Left colon (tissue), 2 donors: ENCODE data around the gene GRHPR. TPM values are rescaled to one million over a fixed set of nuclear protein-coding genes. Genes with fewer than 3 reads are reported as not detected.
A peak's percentile ranks its signal among the peaks of the same experiment; 100 is the strongest.
"Not testable (repeated sequence)": the region's sequence is repeated elsewhere in the genome, so short reads cannot be mapped to it uniquely, and the experiment has no call there.

Source experiments
- ATAC-seq: fragments of 200-7000 bp; cut with Tn5 transposase; one replicate; pipeline ENCODE4 v1.9.1; 2020; ENCODE audit warnings: mild to moderate bottlenecking, moderate library complexity
- DNase-seq, 2 donors: peaks; one replicate each; pipeline ENCODE4 v3.0.0-alpha.2; 2020
- intact Hi-C, 2 donors: fragments of 100-400 bp; cut with DNase I in 1 of 2; cut with micrococcal nuclease in 1 of 2; formaldehyde crosslinking; loops; one replicate each; pipeline versions ENCODE4 v1.11.2 to v1.14.0; 2022; cut with DNase I, micrococcal nuclease
- total RNA-seq, 2 donors: library from RNA; stranded (reverse); fragmentation: NEBNext Ultra II Directional; extraction: Animal tissue kit (Norgen Biotek cat#: 25700); gene quantifications; one replicate each; pipeline ENCODE4 v1.2.1, GENCODE V29; 2021
- donor health status: DM: no; HTN: no; CAD: no.
- donor health status: DM: yes; HTN: yes; CAD: no.

GRHPR gene
- total RNA-seq, 2 donors from 2014 or later, result 70.4 to 78.4 TPM

- ATAC-seq (no peak), DNase-seq (no peak)
- intact Hi-C loops, result no loop called here
Observed at GRCh38 chr9:37395229-37395628, 27.3 kb upstream of the GRHPR start.

DNA sequence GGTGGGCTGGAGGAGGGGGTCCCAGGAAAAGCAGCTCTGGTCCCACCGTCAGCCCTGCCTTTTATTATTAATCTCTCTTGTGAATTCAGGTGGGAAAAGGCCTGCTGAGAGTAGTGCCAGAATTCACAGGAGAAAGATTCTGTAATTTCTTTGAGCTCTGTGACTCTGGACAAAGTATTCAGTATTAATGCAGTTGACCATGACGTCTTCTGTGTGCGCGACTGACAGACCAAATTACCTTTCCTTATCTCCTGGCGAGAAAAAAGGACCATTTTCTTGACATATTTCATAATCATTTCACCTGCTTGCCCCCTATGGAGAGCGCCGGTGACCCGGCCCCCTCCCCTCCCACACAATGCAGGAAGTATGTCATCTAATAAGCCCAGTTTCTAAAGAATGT lies 26.8 kb upstream of the GRHPR start:
- intact Hi-C loops, result no loop called here

DNA sequence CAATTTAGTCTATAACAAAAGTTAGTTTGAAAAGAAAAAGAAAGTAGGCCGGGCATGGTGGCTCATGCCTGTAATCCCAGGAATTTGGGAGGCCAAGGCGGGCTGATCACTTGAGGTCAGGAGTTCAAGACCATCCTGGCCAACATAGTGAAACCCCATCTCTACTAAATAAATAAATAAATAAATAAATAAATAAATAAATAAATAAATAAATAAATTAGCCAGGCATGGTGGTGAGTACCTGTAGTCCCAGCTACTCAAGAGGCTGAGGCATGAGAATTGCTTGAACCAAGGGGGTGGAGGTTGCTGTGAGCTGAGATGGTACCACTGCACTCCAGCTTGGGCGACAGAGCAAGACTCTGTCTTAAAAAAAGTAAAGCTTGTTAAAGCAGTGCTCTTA lies 24.5 kb upstream of the GRHPR start:
- ATAC-seq, DNase-seq, intact Hi-C loops: not testable (repeated sequence)

More for the DNA sequence above, 26.8 kb upstream of the GRHPR start:
- no peak for DNase-seq
- no peak for ATAC-seq

DNA sequence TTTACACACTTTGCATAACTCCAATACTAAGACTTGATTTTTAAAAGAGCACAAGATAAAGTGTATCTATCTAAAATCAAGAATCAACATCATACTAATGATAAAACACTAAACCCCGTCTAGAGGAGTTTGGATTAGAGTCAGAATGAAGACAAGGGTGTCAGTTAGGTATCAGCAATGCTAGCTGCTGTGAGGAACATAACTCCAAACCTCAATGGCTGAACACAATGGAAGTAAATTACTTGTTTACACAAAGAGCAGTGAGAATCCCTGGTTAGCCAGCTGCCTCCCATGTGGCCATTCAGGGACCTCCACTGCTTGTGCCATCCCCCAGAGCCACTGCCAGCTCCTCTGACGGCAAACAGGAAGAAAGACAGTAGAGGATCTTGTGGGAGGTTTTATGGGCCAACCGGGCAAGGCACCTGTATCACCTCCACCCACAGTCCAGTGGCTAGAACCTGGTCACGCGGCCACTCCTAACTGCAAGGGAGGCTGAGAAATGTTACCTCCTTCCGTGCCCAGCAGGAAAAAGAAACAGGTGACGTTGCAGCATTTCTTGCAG lies 24.0 kb upstream of the GRHPR start:
- intact Hi-C loops, result no loop called here
- no peak for DNase-seq
- no peak for ATAC-seq

GRCh38 chr9:37399336-37399735 lies 23.2 kb upstream of the GRHPR start:
- ATAC-seq (no peak), DNase-seq (no peak)
- intact Hi-C loops, result no loop called here

- intact Hi-C loops, result no loop called here
- no peak for ATAC-seq
- no peak for DNase-seq
Observed at GRCh38 chr9:37404590-37404989, 17.9 kb upstream of the GRHPR start.

DNA sequence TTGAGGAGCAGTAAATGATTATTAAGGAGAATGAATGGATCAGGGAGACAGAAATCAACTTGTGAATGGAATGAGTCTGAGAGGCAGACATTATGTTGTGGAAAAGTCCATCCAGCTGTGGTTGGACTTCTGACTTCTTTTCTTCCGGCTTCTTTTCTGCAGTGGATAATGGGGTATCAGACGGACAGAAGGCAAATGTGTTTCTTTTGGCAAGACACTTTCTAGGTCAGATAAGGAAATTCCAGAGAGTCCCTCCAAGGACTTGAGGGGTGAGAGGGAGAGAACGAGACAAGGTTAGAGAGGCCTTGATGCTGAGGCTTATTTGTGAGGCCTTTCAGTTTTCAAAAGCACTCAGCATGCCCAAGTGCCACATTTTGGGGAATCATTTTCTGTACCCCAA lies 17.1 kb upstream of the GRHPR start:
- DNase-seq (no peak), ATAC-seq (no peak)
- intact Hi-C loops, result no loop called here

DNA sequence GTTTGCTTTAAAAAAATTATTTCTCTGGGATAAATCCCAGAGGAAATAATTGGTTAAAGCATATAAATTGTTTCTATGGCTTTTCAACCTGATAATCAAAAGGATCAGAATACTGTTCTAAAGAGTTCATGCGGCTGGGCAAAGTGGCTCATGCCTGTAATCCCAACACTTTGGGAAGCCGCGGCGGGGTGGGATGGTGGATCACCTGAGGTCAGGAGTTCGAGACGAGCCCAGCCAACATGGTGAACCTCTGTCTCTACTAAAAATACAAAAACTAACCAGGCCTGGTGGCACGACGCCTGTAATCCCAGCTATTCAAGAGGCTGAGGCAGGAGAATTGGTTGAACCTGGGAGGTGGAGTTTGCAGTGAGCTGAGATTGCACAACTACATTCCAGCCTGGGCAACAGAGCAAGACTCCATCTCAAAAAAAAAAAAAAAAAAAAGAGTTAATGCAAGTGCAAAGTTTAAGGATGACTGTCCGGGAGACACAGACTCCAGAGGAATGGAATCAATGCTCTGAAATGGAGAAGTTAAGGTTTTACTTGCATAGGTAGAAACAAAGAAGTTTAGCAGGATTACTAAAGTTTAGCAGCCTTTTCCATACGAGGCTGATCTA lies 16.6 kb upstream of the GRHPR start:
- intact Hi-C loops, result no loop called here
- DNase-seq (no peak), ATAC-seq (no peak)

- DNase-seq (no peak), ATAC-seq (no peak)
- intact Hi-C loops, result no loop called here
Observed at GRCh38 chr9:37406603-37407401, 15.7 kb upstream of the GRHPR start.

DNA sequence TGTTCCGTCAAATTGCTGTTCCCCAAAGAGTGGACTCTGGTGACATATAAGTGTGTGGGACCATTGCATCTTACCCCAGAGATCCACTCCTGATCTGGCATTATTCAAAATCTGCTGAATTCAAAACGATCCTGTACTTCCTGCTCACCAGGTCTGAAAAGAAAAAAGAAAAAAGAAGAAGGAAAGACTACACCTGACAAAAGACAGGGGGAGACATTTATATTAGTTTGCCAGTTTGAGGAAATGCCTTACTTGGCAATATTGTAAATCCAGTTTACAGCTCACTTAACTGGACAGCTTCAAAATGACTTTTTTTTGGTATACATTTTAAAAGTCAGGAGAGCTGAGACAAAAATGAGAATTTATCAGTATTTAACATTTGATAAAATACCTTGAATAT lies 15.0 kb upstream of the GRHPR start:
- DNase-seq (no peak), ATAC-seq (peak; percentile 53)
- intact Hi-C loops, result no loop called here

DNA sequence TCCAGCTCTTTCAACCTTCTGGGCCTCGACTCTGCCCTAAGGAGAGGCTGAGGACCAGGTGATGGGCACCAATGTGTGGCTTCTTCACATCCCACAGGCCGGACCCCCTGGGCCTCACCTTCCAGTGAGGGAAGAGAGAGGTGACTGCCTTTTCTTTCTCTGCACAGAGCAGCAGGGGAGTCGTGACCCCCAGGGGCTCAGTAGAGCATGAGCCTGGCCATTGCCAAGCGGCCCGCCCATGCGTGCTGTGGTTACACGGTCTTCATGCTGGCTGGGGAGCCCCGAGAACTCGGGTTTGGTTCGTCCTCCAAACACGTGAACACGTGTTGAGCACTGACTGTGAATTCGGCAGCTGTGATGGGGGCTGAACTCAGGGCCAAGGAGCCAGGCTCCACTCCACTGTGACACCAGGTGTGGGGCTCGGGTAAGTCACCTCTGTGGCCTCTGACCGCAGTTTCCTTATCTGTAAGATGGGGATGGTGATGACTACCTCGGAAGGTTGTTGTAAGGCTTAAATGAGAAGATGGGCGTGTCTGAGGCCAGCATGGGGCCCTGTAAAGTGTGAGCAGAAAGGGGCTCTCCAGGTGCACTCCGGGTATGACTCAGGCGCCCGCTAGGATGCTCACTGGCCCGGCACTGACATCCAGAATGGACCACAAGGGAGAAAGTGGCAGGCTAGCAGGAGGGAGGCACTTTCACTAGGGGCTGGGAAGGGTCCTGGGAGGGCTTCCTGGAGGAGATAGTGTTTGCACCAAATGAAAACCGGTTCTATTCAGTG lies 13.4 kb upstream of the GRHPR start:
- ATAC-seq, result peak; percentile 32
- peak; percentile 47 to 49 for DNase-seq
- intact Hi-C loops, result no loop called here

DNA sequence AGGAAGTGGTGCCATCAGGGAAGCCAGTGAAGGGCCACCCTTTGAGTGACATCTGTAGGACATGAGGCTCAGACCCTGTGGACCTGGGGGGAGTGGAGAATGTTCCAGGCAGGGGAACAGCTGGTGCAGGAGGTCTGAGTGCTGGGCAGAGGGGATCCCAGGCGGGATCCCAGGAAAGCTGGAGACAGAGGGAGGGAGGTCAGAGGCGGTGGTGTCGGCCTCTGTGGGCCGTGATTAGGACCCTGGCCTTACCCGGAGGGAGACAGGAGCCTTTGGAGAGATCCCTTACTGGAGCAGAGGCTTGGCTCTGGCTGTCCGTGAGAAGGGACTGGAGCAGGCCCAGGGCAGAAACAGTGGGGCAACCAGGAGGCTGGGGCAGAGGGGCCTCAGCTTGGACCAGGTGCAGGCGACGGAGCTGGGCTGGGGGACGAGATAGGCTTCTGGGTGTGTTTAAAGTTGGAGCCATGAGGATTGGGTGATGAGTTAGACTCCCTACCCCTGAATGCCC lies 12.1 kb upstream of the GRHPR start:
- intact Hi-C loops, result no loop called here
- DNase-seq (no peak), ATAC-seq (no peak)

- DNase-seq (peak in 1 of 2 donors; percentile 23), ATAC-seq (peak; percentile 37)
- intact Hi-C loops, result no loop called here
Observed at GRCh38 chr9:37410969-37411785, 11.3 kb upstream of the GRHPR start.

GRCh38 chr9:37412431-37413151 lies 9.9 kb upstream of the GRHPR start:
- no peak for DNase-seq
- intact Hi-C loops, result no loop called here
- ATAC-seq, result no peak

DNA sequence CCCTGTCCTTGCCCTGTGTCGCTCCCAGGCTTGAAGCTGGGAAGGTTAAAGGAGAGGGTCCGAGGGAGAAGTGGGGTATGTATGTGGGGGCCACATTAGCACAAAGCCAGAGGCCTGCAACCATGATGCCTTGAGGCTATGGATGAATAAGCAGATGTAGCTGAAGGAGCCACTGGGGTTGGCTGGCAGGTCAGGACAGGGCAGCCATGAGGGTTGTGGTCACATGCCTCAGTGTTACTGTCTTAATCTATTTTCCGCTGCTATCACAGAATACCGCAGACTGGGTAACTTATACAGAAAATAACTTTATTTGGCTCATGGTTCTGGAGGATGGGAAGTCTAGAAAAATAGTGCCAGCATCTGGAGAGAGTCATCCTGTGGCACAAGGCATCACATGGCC lies 9.2 kb upstream of the GRHPR start:
- DNase-seq (no peak), ATAC-seq (no peak)
- intact Hi-C loops, result no loop called here

DNA sequence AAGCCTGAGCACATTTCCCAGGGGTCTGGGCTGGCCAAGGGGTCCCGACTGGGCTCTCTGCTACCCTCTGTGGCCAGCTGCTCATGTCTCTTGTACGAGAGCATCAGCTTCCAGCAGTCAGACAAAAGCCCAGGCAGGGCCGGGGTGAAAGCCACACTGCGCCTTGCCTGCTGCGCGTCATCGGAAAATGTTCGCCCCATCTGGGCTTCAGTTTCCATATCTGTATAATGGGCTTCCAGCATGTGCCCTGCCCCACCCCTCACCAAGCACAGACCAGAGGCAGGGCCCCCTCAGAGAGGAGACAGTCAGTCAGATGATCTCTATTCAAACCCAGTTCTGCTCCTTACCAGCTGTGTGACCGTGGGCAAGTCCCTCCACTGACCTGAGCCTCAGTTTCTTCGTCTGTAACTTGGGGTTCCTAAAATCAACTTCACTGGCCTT lies 8.0 kb upstream of the GRHPR start:
- no peak for DNase-seq
- intact Hi-C loops, result no loop called here
- no peak for ATAC-seq

- peak; percentile 84 for ATAC-seq
- peak; percentile 66 to 75 for DNase-seq
- intact Hi-C loops, result no loop called here
Observed at GRCh38 chr9:37415011-37415719, 7.3 kb upstream of the GRHPR start.
